Gastrocnemius medialis (tissue), 4 donors: ENCODE results near the gene PRPF4.

ENCODE experiments used
- CTCF ChIP-seq, 5 experiments: fragments of 450-650 bp in 3 of 5; fragments of 200-600 bp in 2 of 5; sonication (generic) in 2 of 5; IDR thresholded peaks in 4 of 5; conservative IDR thresholded peaks in 1 of 5; 1 replicate in 4 of 5; 2 replicates in 1 of 5; pipeline ENCODE4 v1.5.1; 2016 to 2019; ENCODE audit warnings: antibody characterized with exemption in 5 of 5, mild to moderate bottlenecking in 3 of 5, moderate library complexity in 3 of 5
- POLR2A ChIP-seq, 2 donors: fragments of 450-650 bp; IDR thresholded peaks; one replicate each; pipeline ENCODE4 v1.6.1; 2017; ENCODE audit warnings: antibody characterized with exemption in 2 of 2, mild to moderate bottlenecking in 2 of 2, moderate library complexity in 2 of 2

GRCh38 chr9:113326230-113326629, 50.8 kb downstream of the PRPF4 start:
- TF ChIP-seq CTCF (IDR thresholded peaks at IDR 0.05 in 4 of 5, conservative IDR thresholded peaks at IDR 0.05 in 1 of 5): no peak
- no peak for TF ChIP-seq POLR2A (IDR thresholded peaks at IDR 0.05)
